HEK293 (cell line): ENCODE results near the gene GNAI2.

Source experiments
- CTCF ChIA-PET: fragments of 350-600 bp; formaldehyde crosslinking; extraction: SDS; loops from one replicate; lab custom pipeline; 2021; ENCODE audit warnings: antibody characterized with exemption; lab: Yijun Ruan, JAX
- POLR2A ChIA-PET: fragments of 300-600 bp; formaldehyde crosslinking; extraction: SDS; loops from one replicate; lab custom pipeline; 2020; ENCODE audit warnings: antibody characterized with exemption, inconsistent platforms; lab: Yijun Ruan, JAX
- H3K27ac ChIP-seq: fragments of 200-500 bp; sonication (Bioruptor generic); 2 replicates; pipeline ENCODE4 v1.5.1; 2014; ENCODE audit warnings: low read depth, low read length, control low read depth, inconsistent platforms; ENCODE audit errors: extremely low read depth
- H3K36me3 ChIP-seq, 2 experiments: fragments of 200-500 bp in 1 of 2; sonication (Bioruptor generic) in 1 of 2; 1 replicate in 1 of 2; 2 replicates in 1 of 2; pipeline ENCODE4 v1.5.1; 2014 to 2017; ENCODE audit warnings: inconsistent platforms in 2 of 2, low read length in 2 of 2; ENCODE audit not compliant: control insufficient read depth in 2 of 2, insufficient read depth in 1 of 2
- H3K4me1 ChIP-seq: fragments of 200-500 bp; sonication (Bioruptor generic); 2 replicates; pipeline ENCODE4 v1.5.1; 2014; ENCODE audit warnings: mild to moderate bottlenecking, low read length, inconsistent platforms; ENCODE audit not compliant: control insufficient read depth, insufficient read depth
- H3K4me3 ChIP-seq: 2 replicates; pipeline ENCODE4 v1.5.1; 2011; ENCODE audit warnings: low read depth, mild to moderate bottlenecking, control low read depth, low read length, moderate library complexity
- H3K9me3 ChIP-seq: fragments of 200-500 bp; sonication (Bioruptor generic); 2 replicates; pipeline ENCODE4 v1.5.1; 2014; ENCODE audit warnings: low read depth, low read length, inconsistent platforms; ENCODE audit not compliant: control insufficient read depth, insufficient read depth
- ATF2 ChIP-seq: fragments of 450-650 bp; formaldehyde crosslinking; IDR thresholded peaks from 2 replicates; pipeline ENCODE4 v1.5.1; 2016; ENCODE audit warnings: missing biosample characterization, missing genetic modification characterization, low read depth
- SCRT1 ChIP-seq: fragments of 450-650 bp; formaldehyde crosslinking; IDR thresholded peaks from 2 replicates; pipeline ENCODE4 v1.5.1; 2016; ENCODE audit warnings: missing biosample characterization, missing genetic modification characterization, borderline replicate concordance
- ZBTB10 ChIP-seq: fragments of 450-650 bp; formaldehyde crosslinking; IDR thresholded peaks from 2 replicates; pipeline ENCODE4 v1.5.1; 2016; ENCODE audit warnings: missing biosample characterization, missing genetic modification characterization
- ZFP69B ChIP-seq: fragments of 450-650 bp; formaldehyde crosslinking; IDR thresholded peaks from 2 replicates; pipeline ENCODE4 v1.5.1; 2016; ENCODE audit warnings: missing biosample characterization, missing genetic modification characterization
- ZNF10 ChIP-seq: fragments of 450-650 bp; formaldehyde crosslinking; IDR thresholded peaks from 2 replicates; pipeline ENCODE4 v1.5.1; 2017; ENCODE audit warnings: missing biosample characterization, missing genetic modification characterization
- ZNF16 ChIP-seq: fragments of 450-650 bp; formaldehyde crosslinking; IDR thresholded peaks from 2 replicates; pipeline ENCODE4 v1.5.1; 2016; ENCODE audit warnings: low read depth, missing biosample characterization, missing genetic modification characterization
- ZNF24 ChIP-seq: fragments of 450-650 bp; formaldehyde crosslinking; IDR thresholded peaks from 2 replicates; pipeline ENCODE4 v1.5.1; 2016; ENCODE audit warnings: missing biosample characterization, missing genetic modification characterization
- ZNF362 ChIP-seq: fragments of 450-650 bp; formaldehyde crosslinking; IDR thresholded peaks from 2 replicates; pipeline ENCODE4 v1.5.1; 2016; ENCODE audit warnings: missing biosample characterization, missing genetic modification characterization
- ZNF366 ChIP-seq: fragments of 450-650 bp; formaldehyde crosslinking; conservative IDR thresholded peaks from 2 replicates; pipeline ENCODE4 v1.5.1; 2016; ENCODE audit warnings: missing biosample characterization, missing genetic modification characterization
- ZNF426 ChIP-seq: fragments of 450-650 bp; formaldehyde crosslinking; IDR thresholded peaks from 2 replicates; pipeline ENCODE4 v1.5.1; 2017; ENCODE audit warnings: missing biosample characterization, missing genetic modification characterization, mild to moderate bottlenecking, inconsistent platforms, moderate library complexity
- ZNF449 ChIP-seq: fragments of 450-650 bp; formaldehyde crosslinking; IDR thresholded peaks from 2 replicates; pipeline ENCODE4 v1.5.1; 2017; ENCODE audit warnings: missing biosample characterization, mild to moderate bottlenecking, missing genetic modification characterization, moderate library complexity
- ZNF501 ChIP-seq: fragments of 450-650 bp; formaldehyde crosslinking; IDR thresholded peaks from 2 replicates; pipeline ENCODE4 v1.5.1; 2016; ENCODE audit warnings: missing biosample characterization, missing genetic modification characterization
- ZNF600 ChIP-seq: fragments of 450-650 bp; formaldehyde crosslinking; IDR thresholded peaks from 2 replicates; pipeline ENCODE4 v1.5.1; 2016; ENCODE audit warnings: missing biosample characterization, missing genetic modification characterization
- ZNF768 ChIP-seq: fragments of 450-650 bp; formaldehyde crosslinking; IDR thresholded peaks from 2 replicates; pipeline ENCODE4 v1.5.1; 2018; ENCODE audit warnings: missing biosample characterization, mild to moderate bottlenecking, missing genetic modification characterization
- ZNF837 ChIP-seq: fragments of 450-650 bp; formaldehyde crosslinking; IDR thresholded peaks from 2 replicates; pipeline ENCODE4 v1.5.1; 2016; ENCODE audit warnings: missing biosample characterization, missing genetic modification characterization
- ZXDB ChIP-seq: fragments of 450-650 bp; formaldehyde crosslinking; IDR thresholded peaks from 2 replicates; pipeline ENCODE4 v1.5.1; 2016; ENCODE audit warnings: missing biosample characterization, missing genetic modification characterization
- TF ChIP-seq, protein P1 (sequence below): sonication (generic); formaldehyde crosslinking; IDR thresholded peaks from 2 replicates; pipeline ENCODE4 v1.8.1; 2022; ENCODE audit warnings: mild to moderate bottlenecking, moderate library complexity, missing genetic modification reagents
- TF ChIP-seq, protein P2 (sequence below): fragments of 450-650 bp; formaldehyde crosslinking; conservative IDR thresholded peaks from 2 replicates; pipeline ENCODE4 v1.5.1; 2016; ENCODE audit warnings: low read depth, missing biosample characterization, missing genetic modification characterization
- TF ChIP-seq, protein P3 (sequence below): fragments of 450-650 bp; formaldehyde crosslinking; IDR thresholded peaks from 2 replicates; pipeline ENCODE4; 2016; ENCODE audit warnings: missing biosample characterization, missing genetic modification characterization

The GNAI2 gene

GRCh38 chr3:50276762-50277101, 40.7 kb downstream of the GNAI2 start:
- Histone ChIP-seq H3K27ac (no peak overlapping the region), H3K9me3 (no peaks in the 10 kb centered on the region), H3K4me1 (no peaks in the 10 kb centered on the region), H3K4me3 (no peak overlapping the region), H3K36me3 (no peaks in the 10 kb centered on the region)
- POLR2A ChIA-PET, result interaction anchor here (1.4 kb wide), 1 partner anchor 16 kb away, joined by 3 read pairs; the partner anchor contains the start of gene IFRD2
- CTCF ChIA-PET, result interaction anchor here (0.6 to 3.9 kb wide), 5 partner anchors 17 to 124 kb away, joined by 3 to 18 read pairs (median 3); no protein-coding TSS in a partner anchor
- TF ChIP-seq ZNF426 (tag by site-specific recombination) (no peak), ZNF366 (tag by site-specific recombination) (no peak), ZNF362 (tag by site-specific recombination) (no peak), ZNF768 (tag by site-specific recombination) (no peak), ZNF10 (no peak), ZNF837 (tag by site-specific recombination) (no peak), ZNF600 (tag by site-specific recombination) (no peak), ZBTB10 (tag by site-specific recombination) (no peak), ATF2 (no peak), SCRT1 (tag by site-specific recombination) (no peak), ZNF16 (tag by site-specific recombination) (no peak), ZFP69B (tag by site-specific recombination) (no peak), ZNF24 (tag by site-specific recombination) (no peak), ZXDB (tag by site-specific recombination) (no peak), ZNF501 (tag by site-specific recombination) (no peak), ZNF449 (tag by site-specific recombination) (no peak)
- TF ChIP-seq, protein P1, sequence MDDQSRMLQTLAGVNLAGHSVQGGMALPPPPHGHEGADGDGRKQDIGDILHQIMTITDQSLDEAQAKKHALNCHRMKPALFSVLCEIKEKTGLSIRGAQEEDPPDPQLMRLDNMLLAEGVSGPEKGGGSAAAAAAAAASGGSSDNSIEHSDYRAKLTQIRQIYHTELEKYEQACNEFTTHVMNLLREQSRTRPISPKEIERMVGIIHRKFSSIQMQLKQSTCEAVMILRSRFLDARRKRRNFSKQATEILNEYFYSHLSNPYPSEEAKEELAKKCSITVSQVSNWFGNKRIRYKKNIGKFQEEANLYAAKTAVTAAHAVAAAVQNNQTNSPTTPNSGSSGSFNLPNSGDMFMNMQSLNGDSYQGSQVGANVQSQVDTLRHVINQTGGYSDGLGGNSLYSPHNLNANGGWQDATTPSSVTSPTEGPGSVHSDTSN, result no peak
- TF ChIP-seq, protein P2, sequence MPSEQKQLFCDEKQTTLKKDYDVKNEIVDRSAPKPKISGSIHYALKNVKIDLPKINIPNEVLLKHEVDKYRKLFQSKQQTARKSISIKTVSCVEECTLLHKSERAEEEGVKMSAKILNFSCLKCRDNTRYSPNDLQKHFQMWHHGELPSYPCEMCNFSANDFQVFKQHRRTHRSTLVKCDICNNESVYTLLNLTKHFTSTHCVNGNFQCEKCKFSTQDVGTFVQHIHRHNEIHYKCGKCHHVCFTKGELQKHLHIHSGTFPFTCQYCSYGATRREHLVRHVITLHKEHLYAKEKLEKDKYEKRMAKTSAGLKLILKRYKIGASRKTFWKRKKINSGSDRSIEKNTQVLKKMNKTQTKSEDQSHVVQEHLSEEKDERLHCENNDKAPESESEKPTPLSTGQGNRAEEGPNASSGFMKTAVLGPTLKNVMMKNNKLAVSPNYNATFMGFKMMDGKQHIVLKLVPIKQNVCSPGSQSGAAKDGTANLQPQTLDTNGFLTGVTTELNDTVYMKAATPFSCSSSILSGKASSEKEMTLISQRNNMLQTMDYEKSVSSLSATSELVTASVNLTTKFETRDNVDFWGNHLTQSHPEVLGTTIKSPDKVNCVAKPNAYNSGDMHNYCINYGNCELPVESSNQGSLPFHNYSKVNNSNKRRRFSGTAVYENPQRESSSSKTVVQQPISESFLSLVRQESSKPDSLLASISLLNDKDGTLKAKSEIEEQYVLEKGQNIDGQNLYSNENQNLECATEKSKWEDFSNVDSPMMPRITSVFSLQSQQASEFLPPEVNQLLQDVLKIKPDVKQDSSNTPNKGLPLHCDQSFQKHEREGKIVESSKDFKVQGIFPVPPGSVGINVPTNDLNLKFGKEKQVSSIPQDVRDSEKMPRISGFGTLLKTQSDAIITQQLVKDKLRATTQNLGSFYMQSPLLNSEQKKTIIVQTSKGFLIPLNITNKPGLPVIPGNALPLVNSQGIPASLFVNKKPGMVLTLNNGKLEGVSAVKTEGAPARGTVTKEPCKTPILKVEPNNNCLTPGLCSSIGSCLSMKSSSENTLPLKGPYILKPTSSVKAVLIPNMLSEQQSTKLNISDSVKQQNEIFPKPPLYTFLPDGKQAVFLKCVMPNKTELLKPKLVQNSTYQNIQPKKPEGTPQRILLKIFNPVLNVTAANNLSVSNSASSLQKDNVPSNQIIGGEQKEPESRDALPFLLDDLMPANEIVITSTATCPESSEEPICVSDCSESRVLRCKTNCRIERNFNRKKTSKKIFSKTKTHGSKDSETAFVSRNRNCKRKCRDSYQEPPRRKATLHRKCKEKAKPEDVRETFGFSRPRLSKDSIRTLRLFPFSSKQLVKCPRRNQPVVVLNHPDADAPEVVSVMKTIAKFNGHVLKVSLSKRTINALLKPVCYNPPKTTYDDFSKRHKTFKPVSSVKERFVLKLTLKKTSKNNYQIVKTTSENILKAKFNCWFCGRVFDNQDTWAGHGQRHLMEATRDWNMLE (tag by site-specific recombination), result no peak
- TF ChIP-seq, protein P3, sequence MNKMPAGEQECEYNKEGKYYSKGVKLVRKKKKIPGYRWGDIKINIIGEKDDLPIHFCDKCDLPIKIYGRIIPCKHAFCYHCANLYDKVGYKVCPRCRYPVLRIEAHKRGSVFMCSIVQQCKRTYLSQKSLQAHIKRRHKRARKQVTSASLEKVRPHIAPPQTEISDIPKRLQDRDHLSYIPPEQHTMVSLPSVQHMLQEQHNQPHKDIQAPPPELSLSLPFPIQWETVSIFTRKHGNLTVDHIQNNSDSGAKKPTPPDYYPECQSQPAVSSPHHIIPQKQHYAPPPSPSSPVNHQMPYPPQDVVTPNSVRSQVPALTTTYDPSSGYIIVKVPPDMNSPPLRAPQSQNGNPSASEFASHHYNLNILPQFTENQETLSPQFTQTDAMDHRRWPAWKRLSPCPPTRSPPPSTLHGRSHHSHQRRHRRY (tag by site-specific recombination), result no peak
